ENCODE results near the gene JUND.

JUND gene

GRCh38 chr19:18232540-18233223, 48.7 kb downstream of the JUND start:
- no peak for DNase-seq

GRCh38 chr19:18231775-18232174, 49.6 kb downstream of the JUND start:
- DNase-seq, result no peak

GRCh38 chr19:18230941-18231734, 50.3 kb downstream of the JUND start:
- DNase-seq, result no peak

GRCh38 chr19:18229915-18230314, 51.5 kb downstream of the JUND start:
- DNase-seq, result no peak

Data from cerebellar nuclear complex (tissue), 1 donor.